DND-41 (cell line): ENCODE data around the gene ST3GAL4.

ENCODE experiments used
- EZH2 ChIP-seq: IDR thresholded peaks from 3 replicates; pipeline ENCODE4 v1.6.1; 2012; ENCODE audit warnings: borderline replicate concordance, low read depth, mild to moderate bottlenecking, moderate library complexity, low read length, inconsistent platforms; ENCODE audit not compliant: severe bottlenecking
- TF ChIP-seq, protein P1 (sequence below): IDR thresholded peaks from 2 replicates; pipeline ENCODE4 v1.5.1; 2012; ENCODE audit warnings: borderline replicate concordance, low read length, moderate library complexity, mild to moderate bottlenecking; ENCODE audit not compliant: poor library complexity, severe bottlenecking; ENCODE audit errors: extremely low read depth

GRCh38 chr11:126411971-126412381, 56.5 kb downstream of the ST3GAL4 start:
- TF ChIP-seq, protein P1, sequence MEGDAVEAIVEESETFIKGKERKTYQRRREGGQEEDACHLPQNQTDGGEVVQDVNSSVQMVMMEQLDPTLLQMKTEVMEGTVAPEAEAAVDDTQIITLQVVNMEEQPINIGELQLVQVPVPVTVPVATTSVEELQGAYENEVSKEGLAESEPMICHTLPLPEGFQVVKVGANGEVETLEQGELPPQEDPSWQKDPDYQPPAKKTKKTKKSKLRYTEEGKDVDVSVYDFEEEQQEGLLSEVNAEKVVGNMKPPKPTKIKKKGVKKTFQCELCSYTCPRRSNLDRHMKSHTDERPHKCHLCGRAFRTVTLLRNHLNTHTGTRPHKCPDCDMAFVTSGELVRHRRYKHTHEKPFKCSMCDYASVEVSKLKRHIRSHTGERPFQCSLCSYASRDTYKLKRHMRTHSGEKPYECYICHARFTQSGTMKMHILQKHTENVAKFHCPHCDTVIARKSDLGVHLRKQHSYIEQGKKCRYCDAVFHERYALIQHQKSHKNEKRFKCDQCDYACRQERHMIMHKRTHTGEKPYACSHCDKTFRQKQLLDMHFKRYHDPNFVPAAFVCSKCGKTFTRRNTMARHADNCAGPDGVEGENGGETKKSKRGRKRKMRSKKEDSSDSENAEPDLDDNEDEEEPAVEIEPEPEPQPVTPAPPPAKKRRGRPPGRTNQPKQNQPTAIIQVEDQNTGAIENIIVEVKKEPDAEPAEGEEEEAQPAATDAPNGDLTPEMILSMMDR, result no peak
- no peak for TF ChIP-seq EZH2
